ENCODE data around the gene ABHD15. TPM values are rescaled to one million over a fixed set of nuclear protein-coding genes. Genes with fewer than 3 reads are reported as not detected.

ABHD15 gene, protein sequence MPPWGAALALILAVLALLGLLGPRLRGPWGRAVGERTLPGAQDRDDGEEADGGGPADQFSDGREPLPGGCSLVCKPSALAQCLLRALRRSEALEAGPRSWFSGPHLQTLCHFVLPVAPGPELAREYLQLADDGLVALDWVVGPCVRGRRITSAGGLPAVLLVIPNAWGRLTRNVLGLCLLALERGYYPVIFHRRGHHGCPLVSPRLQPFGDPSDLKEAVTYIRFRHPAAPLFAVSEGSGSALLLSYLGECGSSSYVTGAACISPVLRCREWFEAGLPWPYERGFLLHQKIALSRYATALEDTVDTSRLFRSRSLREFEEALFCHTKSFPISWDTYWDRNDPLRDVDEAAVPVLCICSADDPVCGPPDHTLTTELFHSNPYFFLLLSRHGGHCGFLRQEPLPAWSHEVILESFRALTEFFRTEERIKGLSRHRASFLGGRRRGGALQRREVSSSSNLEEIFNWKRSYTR
- 8.1 and 8.8 TPM in 2 replicates for total RNA-seq

DNA sequence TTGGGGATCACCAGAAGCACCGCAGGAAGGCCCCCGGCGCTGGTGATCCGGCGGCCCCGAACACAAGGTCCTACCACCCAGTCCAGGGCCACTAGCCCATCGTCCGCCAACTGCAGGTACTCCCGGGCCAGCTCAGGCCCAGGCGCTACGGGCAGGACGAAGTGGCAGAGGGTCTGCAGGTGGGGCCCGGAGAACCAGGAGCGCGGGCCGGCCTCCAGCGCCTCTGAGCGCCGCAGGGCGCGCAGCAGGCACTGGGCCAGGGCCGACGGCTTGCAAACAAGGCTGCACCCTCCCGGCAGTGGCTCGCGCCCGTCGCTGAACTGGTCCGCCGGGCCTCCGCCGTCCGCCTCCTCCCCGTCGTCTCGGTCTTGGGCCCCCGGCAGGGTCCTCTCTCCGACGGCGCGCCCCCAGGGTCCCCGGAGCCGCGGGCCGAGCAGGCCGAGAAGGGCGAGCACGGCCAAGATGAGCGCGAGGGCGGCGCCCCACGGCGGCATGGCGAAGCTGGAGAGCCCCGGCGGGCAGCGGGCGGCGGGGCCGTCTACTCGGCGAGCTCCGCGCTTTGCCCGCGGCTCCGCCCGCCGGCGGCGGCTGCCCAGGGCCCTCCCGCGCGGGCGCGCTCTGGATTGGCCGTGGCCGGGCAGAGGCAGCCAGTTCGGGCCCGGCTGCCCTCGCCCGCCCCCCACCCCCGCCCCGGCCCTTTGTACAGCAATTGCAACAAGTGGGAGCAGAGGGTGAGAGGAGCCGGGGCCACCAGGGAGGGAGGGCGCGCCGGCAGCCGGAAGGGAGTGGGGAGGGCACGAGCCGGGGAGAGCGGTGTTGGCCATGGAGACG, at the start of gene ABHD15:
Gene ABHD15 (minus strand): TSS at position 565 of the 831 bp plus-strand sequence. CDS start 71 bp downstream, at position 494.
- DNase-seq = peak; percentile 76

DNA sequence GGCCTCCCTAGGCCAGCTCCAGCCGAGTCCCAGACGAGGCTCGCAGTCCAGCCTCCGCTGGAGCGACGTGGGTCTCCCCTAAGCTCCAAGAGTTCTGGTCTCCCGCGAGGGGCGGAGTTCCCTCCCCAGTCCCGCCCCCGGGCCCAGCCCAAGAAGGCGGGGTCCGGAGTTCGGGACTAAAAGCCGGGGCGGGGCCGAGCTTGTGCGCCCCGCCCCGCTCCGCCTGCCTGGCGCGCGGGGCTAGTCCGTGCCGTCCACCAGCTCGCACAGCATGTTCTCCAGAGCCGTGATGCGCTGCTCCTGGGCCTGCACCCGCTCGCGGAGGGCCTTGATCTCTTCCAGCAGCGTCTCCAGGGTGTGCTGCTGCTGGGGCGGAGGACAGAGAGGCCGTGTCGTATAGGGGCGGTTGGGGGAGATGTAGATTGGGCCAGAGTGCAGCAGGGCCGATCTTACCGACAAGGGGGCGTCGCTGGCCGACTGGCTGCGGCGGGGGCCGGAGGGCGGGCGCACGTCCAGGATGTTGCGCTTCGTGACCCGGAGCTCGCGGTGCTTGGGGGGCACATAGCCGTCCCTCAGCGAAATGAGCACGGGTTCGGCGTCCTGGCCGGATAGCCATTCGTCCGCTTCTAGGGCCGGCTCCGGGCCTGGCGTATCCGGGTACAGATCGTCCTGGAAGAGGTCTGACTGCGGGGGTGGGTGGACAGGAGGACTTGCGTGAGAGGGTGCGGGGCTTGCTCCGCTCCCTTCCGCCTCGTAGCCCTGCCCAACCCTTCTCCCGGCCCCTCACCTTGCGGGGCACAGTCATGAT, 48.9 kb upstream of the ABHD15 start:
- DNase-seq = peak; percentile 88

DNA sequence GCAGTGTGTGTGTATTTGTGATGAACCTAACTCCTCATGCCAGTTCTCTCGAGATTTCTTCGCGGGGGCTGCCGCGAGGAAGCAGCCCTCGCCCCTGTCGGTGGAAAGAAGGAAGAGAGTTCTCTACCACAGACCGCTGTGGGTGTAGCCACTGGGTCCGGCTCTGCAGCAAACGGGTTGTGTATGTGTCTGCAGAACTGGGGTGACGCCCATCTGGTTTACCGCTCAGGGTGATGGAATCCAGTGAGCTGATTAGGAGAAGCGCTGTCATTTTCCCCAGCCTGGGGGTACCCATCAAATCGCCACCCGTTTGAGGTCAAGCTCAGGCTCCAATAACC, 48.2 kb upstream of the ABHD15 start:
- DNase-seq = no peak

- DNase-seq = no peak
Observed at GRCh38 chr17:29614349-29615047, 47.7 kb upstream of the ABHD15 start.

- DNase-seq = no peak
Observed at GRCh38 chr17:29613856-29614255, 47.0 kb upstream of the ABHD15 start.

- peak; percentile 95 for DNase-seq
Observed at GRCh38 chr17:29613352-29613837, 46.6 kb upstream of the ABHD15 start.

GRCh38 chr17:29612404-29613280, 45.8 kb upstream of the ABHD15 start:
- no peak for DNase-seq

DNA sequence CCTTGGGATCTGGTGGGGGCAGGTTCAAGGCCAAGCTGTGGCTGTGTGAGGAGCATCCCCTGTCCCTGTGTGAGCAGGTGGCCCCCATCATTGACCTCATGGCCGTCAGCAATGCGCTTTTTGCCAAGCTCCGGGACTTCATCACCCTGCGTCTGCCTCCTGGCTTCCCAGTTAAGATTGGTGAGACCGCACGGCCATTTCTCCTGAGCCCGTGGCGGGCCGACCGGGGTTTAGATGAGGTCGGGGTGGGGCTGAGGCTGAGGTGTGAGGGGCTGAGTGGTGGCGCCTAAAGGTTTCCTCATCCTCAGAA, 45.2 kb upstream of the ABHD15 start:
- no peak for DNase-seq

DNA sequence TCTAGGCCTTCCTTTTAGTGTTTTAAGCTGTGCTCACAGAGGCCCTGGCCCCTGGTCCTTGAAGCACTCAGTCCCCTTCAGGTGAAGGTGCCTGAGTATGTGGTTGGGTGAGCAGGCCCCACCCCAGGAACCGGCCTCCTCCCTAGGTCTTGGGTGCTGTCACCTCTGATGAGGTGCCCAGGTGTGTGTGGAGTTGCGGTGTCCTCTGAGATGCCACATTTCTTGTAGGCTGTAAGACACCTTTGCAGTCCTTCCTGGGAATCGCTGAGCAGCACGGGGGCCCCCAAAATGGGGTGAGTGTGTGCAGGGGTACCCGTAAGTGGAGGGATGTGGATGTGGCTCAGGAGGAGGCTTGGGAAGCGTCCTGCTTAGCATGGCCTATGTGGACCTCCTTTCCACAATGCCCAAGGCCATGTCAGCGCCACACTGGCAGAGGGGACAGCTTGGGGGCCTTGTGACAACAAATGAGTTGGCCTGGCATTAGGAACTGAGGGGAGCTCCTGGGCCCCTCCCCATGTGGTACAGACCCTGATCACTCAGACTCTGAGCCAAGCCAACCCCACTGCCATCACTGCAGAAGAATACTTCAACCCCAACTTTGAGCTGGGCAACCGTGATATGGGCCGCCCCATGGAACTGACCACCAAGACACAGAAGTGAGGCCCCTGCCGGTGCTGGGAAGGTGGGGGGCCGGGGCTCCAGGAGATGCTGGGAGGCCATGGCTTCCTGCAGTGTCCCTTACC, 44.7 kb upstream of the ABHD15 start:
- no peak for DNase-seq

DNA sequence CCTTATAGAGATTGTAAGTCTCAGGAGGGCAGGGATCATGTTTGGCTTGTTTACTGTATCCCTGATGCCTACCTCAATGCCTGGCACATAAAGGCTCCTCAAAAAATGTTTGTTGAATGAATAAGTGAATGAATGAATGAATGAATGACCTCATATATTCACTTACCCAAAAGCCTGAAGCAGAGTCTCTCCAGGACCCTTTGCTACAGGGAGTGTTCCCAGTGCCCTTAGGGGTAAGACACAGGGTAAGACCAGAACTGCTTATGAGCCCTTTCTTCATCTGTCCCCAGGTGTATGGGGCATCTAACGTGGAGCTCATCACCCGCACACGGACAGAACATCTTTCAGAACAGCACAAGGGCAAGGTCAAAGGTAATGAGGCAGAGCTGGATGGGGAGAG, 43.6 kb upstream of the ABHD15 start:
- DNase-seq = no peak

DNA sequence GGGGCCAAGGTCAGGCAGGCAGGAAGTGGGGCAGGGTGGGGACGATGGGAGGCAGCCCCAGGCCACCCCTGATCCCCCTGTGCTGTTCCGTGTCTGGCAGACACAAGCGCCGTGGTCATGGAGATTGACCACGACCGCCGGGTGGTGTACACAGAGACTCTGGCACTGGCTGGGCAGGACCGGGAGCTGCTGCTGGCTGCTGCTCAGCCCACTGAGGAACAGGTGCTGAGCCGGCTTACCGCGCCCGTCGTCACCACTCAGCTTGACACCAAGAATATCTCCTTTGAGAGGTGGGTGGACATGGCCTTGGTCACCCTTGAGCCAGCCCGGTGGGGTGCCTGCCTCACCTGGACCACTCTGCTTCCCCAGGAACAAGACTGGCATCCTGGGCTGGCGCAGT, 42.1 kb upstream of the ABHD15 start:
- DNase-seq = no peak

GRCh38 chr17:29607557-29608195, 40.8 kb upstream of the ABHD15 start:
- no peak for DNase-seq

- no peak for DNase-seq
Observed at GRCh38 chr17:29603109-29603674, 36.4 kb upstream of the ABHD15 start.

DNA sequence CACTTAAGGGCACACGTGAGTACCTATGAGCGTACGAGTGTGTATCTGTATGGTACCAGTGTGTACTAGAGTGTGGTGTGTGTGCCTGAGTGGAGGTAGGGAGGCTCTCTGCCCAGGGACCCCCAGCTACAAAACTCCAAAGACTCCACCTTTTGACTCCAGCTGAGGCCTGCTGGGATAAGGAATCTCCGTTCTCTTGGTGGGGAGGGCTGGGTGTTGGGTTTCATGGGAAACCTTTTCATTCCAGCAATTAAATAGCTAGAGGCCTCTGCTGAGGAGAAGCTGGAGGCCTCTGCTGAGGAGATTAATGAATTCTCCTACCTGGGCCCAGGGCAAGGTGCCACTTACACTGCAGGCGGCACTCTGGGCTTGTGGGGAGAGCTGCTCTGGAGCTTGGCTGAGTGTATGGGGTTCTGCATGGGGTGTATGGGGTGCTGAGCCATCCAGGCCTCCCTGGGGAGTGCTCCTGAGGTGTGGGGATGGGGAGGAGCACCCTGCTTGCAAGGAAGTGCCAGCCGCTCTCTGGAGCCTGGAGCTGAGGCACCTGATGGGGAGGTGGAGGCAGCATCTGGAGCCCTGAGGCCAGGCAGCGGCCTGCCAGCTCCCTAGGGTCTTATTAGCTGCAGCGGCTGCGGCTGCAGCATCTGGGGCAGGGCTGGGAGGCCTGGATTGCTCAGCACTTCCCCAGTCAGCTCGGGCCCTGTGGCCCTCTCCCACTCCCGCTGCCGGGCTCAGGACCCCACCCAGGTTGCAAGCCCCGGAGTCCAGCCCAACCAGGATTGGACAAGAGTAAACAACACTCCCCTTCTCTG, 30.7 kb upstream of the ABHD15 start:
- no peak for DNase-seq

GRCh38 chr17:29596811-29597210, 30.0 kb upstream of the ABHD15 start:
- DNase-seq = no peak

- no peak for DNase-seq
Observed at GRCh38 chr17:29595943-29596774, 29.3 kb upstream of the ABHD15 start.

DNA sequence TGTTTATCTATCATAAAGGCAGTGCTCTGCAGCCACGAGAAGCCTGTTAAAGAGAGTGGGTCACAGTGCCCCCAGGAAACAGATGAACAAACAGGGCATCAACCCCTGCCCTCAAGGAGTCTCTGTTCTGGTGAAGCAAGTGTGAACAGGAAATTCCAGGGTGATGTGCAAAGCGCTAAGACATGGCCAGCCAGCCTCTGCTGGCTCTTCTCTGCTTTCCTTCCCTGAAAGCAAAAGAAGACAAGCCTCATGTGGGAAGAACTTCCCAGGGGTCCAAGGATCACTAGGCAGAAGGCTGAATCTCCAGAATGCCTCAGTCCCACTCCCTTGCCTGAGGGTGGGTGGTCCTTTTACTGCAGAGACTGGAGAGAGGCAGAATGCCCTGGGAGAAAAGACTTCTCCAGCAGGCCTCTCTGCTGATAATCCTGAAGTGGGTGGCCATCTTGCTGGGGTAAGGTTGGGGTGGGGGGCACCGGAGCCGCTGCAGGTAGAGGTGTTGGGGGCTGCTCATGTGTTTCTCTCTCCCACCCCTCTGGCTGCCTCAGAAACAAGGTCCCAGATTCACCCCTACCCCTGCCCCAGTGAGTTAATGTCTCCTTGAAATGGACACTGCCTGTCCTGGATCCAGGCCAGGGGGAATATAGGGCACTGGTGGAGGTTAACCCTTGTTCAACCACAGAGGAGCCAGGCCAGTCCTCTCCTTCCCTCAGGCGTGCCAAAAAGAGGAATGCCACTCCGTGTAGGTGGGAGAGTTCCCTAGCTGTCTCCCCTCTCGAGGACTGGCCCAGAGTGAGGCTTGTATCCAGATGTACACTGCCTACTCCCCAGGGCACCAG, 28.5 kb upstream of the ABHD15 start:
- DNase-seq = peak; percentile 49

Data from dermis blood vessel endothelial cell (primary cell).